Mesenchymal stem cell (in vitro differentiated cells and primary cell): ENCODE data around the gene HABP4.
"Not testable (repeated sequence)": the region's sequence is repeated elsewhere in the genome, so short reads cannot be mapped to it uniquely, and the experiment has no call there.

Experiments used
- DNase-seq: peaks from one replicate; pipeline ENCODE4 v3.0.0-alpha.2; 2013
- H2AFZ ChIP-seq: one replicate; pipeline ENCODE4 v1.6.1; 2013; ENCODE audit warnings: low read depth, mild to moderate bottlenecking, control low read depth, inconsistent platforms, low read length, moderate library complexity
- H2AK5ac ChIP-seq: 2 replicates; pipeline ENCODE4 v1.6.1; 2013; ENCODE audit warnings: low read length, moderate library complexity, mild to moderate bottlenecking, inconsistent platforms; ENCODE audit not compliant: severe bottlenecking
- H2BK120ac ChIP-seq: one replicate; pipeline ENCODE4 v1.6.1; 2013; ENCODE audit warnings: low read depth, mild to moderate bottlenecking, inconsistent platforms, low read length, moderate library complexity
- H2BK12ac ChIP-seq, 2 experiments: one replicate each; pipeline ENCODE4 v1.6.1; 2013; ENCODE audit warnings: inconsistent platforms in 2 of 2, low read length in 2 of 2, mild to moderate bottlenecking in 2 of 2, moderate library complexity in 2 of 2, control low read depth in 1 of 2
- H2BK15ac ChIP-seq: one replicate; pipeline ENCODE4 v1.6.1; 2013; ENCODE audit warnings: mild to moderate bottlenecking, low read depth, inconsistent platforms; ENCODE audit not compliant: poor library complexity, severe bottlenecking
- H2BK5ac ChIP-seq: 2 replicates; pipeline ENCODE4 v1.6.1; 2013; ENCODE audit warnings: low read depth, mild to moderate bottlenecking, low read length, control low read depth, inconsistent platforms; ENCODE audit not compliant: poor library complexity, severe bottlenecking
- H3K14ac ChIP-seq, 2 experiments: one replicate each; pipeline ENCODE4 v1.6.1; 2013; ENCODE audit warnings: inconsistent platforms in 2 of 2, low read length in 2 of 2, control low read depth in 1 of 2, mild to moderate bottlenecking in 1 of 2, moderate library complexity in 1 of 2
- H3K18ac ChIP-seq, 2 experiments: one replicate each; pipeline ENCODE4 v1.6.1; 2013; ENCODE audit warnings: inconsistent platforms in 2 of 2, low read length in 2 of 2, control low read depth in 1 of 2, low read depth in 1 of 2, mild to moderate bottlenecking in 1 of 2
- H3K23ac ChIP-seq, 2 experiments: one replicate each; pipeline ENCODE4 v1.6.1; 2013; ENCODE audit warnings: inconsistent platforms in 2 of 2, low read length in 2 of 2, mild to moderate bottlenecking in 2 of 2, moderate library complexity in 2 of 2, control low read depth in 1 of 2
- H3K27ac ChIP-seq: 2 replicates; pipeline ENCODE4 v1.5.1; 2013; ENCODE audit warnings: mild to moderate bottlenecking, moderate library complexity, low read length, control low read depth, inconsistent platforms; ENCODE audit not compliant: poor library complexity, severe bottlenecking
- H3K27me3 ChIP-seq, 2 experiments: 2 replicates each; pipeline versions ENCODE4 v1.6.1 to v1.7.0; 2013; ENCODE audit warnings: low read length in 2 of 2, mild to moderate bottlenecking in 2 of 2, moderate library complexity in 2 of 2, control low read depth in 1 of 2, inconsistent platforms in 1 of 2; ENCODE audit not compliant: control insufficient read depth in 1 of 2, insufficient read depth in 1 of 2
- H3K36me3 ChIP-seq, 2 experiments: 2 replicates each; pipeline versions ENCODE4 v1.6.1 to v1.7.0; 2013; ENCODE audit warnings: low read length in 2 of 2, control low read depth in 1 of 2, inconsistent platforms in 1 of 2, low read depth in 1 of 2, mild to moderate bottlenecking in 1 of 2; ENCODE audit not compliant: insufficient read depth in 2 of 2, control insufficient read depth in 1 of 2
- H3K4ac ChIP-seq, 2 experiments: one replicate each; pipeline ENCODE4 v1.6.1; 2013; ENCODE audit warnings: inconsistent platforms in 2 of 2, low read length in 2 of 2, mild to moderate bottlenecking in 2 of 2, moderate library complexity in 2 of 2, control low read depth in 1 of 2, low read depth in 1 of 2
- H3K4me1 ChIP-seq: 2 replicates; pipeline ENCODE4 v1.6.1; 2013; ENCODE audit warnings: low read depth, low read length, control low read depth; ENCODE audit not compliant: control insufficient read depth, insufficient read depth
- H3K4me2 ChIP-seq: 2 replicates; pipeline ENCODE4 v1.6.1; 2013; ENCODE audit warnings: low read length, mild to moderate bottlenecking, inconsistent platforms; ENCODE audit not compliant: poor library complexity, severe bottlenecking
- H3K4me3 ChIP-seq, 2 experiments: 2 replicates each; pipeline versions ENCODE4 v1.5.1 to v1.7.0; 2013; ENCODE audit warnings: low read length in 2 of 2, mild to moderate bottlenecking in 2 of 2, control low read depth in 1 of 2, low read depth in 1 of 2; ENCODE audit not compliant: insufficient read depth in 1 of 2
- H3K79me1 ChIP-seq: replicated peaks from 2 replicates; pipeline ENCODE4 v1.6.1; 2013; ENCODE audit warnings: mild to moderate bottlenecking, control low read depth, low read length, inconsistent platforms; ENCODE audit not compliant: poor library complexity, severe bottlenecking
- H3K9ac ChIP-seq: 2 replicates; pipeline ENCODE4 v1.7.0; 2013; ENCODE audit warnings: mild to moderate bottlenecking, low read length, moderate library complexity
- H3K9me3 ChIP-seq: 2 replicates; pipeline ENCODE4 v1.7.0; 2013; ENCODE audit warnings: mild to moderate bottlenecking, low read length; ENCODE audit not compliant: control insufficient read depth
- H4K8ac ChIP-seq: one replicate; pipeline ENCODE4 v1.6.1; 2013; ENCODE audit warnings: inconsistent platforms, mild to moderate bottlenecking, low read length, moderate library complexity
- H4K91ac ChIP-seq: one replicate; pipeline ENCODE4 v1.6.1; 2013; ENCODE audit warnings: mild to moderate bottlenecking, low read length, inconsistent platforms
- WGBS: methylation state at CpG from one replicate; pipeline ENCODE4 v1.1.7; 2013; ENCODE audit warnings: mixed read lengths; 5-methylcytosine and 5-hydroxymethylcytosine counted together

The HABP4 gene

DNA sequence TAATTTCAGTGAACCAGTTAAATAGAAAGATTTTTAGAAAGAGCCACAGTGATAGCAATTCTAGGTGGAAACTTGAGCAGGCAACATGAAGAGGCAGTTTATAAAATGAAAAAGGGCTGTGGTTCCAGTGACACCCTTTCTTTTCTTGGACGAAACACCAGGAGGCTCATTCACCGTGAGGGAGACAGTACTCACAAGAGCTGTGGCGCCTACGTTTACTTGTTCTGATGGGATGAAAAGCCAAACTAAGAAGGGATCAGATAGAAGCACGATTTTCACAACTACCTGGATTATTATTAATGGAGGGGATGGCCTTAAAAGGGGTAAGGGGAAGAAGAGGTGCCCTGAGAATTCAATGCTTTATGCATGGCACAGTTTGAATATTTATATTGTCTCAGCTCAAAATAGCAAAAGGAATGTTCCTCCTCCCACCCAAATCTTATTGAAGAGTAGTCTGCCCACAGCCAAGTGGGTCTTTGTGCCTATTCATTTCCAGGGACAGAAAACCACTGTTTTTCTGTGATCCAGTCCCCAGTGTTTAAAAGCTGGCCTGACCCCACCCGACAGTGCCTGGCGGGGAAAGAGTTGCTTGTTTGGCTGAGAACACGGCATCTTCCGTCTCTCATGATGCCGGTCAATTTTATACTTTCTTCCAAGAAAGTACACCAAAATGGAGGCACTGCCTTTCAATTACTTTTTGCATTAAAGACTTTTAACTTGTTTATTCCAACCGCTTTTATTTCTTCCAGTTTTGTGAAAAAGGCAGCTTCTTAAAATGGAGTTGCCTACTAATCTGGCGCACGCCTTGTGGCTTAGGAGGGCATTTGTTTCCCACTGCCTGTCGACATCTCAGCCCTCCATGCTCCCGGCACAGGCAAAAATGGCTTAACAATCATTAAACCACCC is 51.9 kb downstream of the HABP4 start:
- no peak overlapping the region for H2BK5ac ChIP-seq

DNA sequence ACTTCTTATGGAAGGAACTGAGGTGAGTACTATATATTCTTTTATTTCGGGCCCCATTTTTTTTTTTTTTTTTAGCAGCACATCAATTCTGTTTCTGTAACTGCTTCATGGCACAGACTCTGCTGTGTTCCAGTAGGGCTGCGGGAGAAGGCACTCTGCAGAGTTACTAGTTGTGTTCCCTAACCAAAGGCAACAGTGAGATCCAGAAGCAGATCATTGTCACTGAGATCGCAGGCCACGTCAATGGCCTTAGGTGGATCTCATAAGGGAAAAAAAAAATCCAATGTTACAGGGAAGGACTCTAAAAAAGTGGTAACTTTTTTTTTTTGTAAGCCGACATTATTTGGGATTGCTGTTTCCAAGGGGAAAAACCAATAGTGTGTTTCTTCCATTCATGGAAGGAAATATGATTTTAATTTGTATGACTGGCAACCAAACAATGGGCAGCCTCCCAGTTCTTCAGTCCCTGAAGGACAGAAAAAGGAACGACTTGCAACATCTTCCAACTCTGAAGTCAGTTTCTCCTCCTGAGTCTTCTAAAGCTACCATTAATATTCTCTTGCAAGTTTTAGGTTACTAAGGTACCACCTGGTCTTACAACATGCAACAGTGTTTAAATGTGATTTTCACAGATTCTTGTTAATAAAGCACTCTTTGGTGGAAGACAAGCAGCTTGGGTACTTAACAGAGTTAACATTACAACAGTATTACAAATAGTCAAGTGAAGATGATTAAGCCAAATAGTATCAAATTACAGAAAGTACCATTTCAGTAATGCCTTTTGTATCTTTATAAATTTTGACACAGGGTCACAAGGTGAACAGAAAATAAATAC is 52.8 kb downstream of the HABP4 start:
- DNase-seq, result no peak
- WGBS, result 95% methylated on average over 6 of the region's 6 CpGs

More for the DNA sequence above, 51.9 kb downstream of the HABP4 start:
- Histone ChIP-seq H4K91ac (no peak overlapping the region), H3K27ac (no peak overlapping the region), H3K4me2 (no peak overlapping the region), H3K4ac (no peak overlapping the region), H3K9me3 (no peaks in the 10 kb centered on the region), H3K4me1 (peaks cover 3% of the 10 kb centered on the region), H3K36me3 (peaks cover 23 to 39% of the 10 kb centered on the region in 2 experiments), H2BK120ac (no peak overlapping the region), H2BK15ac (no peak overlapping the region), H3K79me1 (peaks cover 10% of the 10 kb centered on the region), H3K23ac (no peak overlapping the region), H3K27me3 (no peaks in the 10 kb centered on the region), H2BK12ac (no peak overlapping the region), H4K8ac (no peak overlapping the region), H3K18ac (no peak overlapping the region), H3K14ac (no peak overlapping the region), H3K9ac (peak overlapping the region; percentile 90), H2AFZ (no peak overlapping the region), H2AK5ac (no peak overlapping the region), H3K4me3 (peak overlapping the region in 1 of 2 experiments; percentile 38)
- WGBS, result 97% methylated on average over 13 of the region's 15 CpGs
- no peak for DNase-seq

DNA sequence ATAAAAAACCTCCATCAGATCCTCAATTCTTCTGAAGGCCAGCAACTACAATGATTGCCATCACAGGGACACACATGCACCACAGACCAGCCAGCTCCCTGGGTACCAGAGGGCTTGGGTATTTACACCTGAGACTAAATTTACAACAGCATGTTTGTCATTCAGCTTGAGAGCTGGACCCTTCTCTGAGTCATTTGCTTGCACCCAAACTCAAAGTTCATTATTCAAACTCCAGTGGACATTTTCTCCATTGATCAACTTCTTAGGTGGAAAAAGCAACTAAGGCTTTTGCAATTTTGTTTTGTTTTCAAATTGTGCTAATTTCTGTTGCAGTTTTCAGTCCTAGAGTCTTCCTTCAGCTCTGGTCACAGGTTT is 53.4 kb downstream of the HABP4 start:
- H3K4ac ChIP-seq, H2AFZ ChIP-seq, H3K4me2 ChIP-seq, H2BK15ac ChIP-seq, H3K4me1 ChIP-seq, H2BK12ac ChIP-seq, H3K14ac ChIP-seq, H3K23ac ChIP-seq, H3K27me3 ChIP-seq, H2AK5ac ChIP-seq, H3K9me3 ChIP-seq, H4K8ac ChIP-seq, H2BK5ac ChIP-seq, H4K91ac ChIP-seq, H3K18ac ChIP-seq, H3K79me1 ChIP-seq, DNase-seq, H2BK120ac ChIP-seq, H3K27ac ChIP-seq: not testable (repeated sequence)
- H3K9ac ChIP-seq, result peak overlapping the region; percentile 90
- H3K4me3 ChIP-seq, result peak overlapping the region in 1 of 2 experiments; percentile 29
- peaks cover 20 to 37% of the 10 kb centered on the region in 2 experiments for H3K36me3 ChIP-seq

More for the DNA sequence above, 52.8 kb downstream of the HABP4 start:
- H3K4me2 ChIP-seq, result no peak overlapping the region
- peak overlapping the region; percentile 90 for H3K9ac ChIP-seq
- H4K91ac ChIP-seq, result no peak overlapping the region
- no peak overlapping the region for H2BK12ac ChIP-seq
- H3K4me3 ChIP-seq, result peak overlapping the region in 1 of 2 experiments; percentile 38
- no peak overlapping the region for H3K27ac ChIP-seq
- no peak overlapping the region for H4K8ac ChIP-seq
- H2BK120ac ChIP-seq, result no peak overlapping the region
- peaks cover 10% of the 10 kb centered on the region for H3K79me1 ChIP-seq
- H3K18ac ChIP-seq, result no peak overlapping the region
- no peak overlapping the region for H2AFZ ChIP-seq
- no peaks in the 10 kb centered on the region for H3K9me3 ChIP-seq
- no peak overlapping the region for H3K4ac ChIP-seq
- H3K14ac ChIP-seq, result no peak overlapping the region
- peaks cover 20 to 39% of the 10 kb centered on the region in 2 experiments for H3K36me3 ChIP-seq
- no peak overlapping the region for H2BK15ac ChIP-seq
- no peak overlapping the region for H2BK5ac ChIP-seq
- no peak overlapping the region for H3K23ac ChIP-seq
- no peaks in the 10 kb centered on the region for H3K27me3 ChIP-seq
- H2AK5ac ChIP-seq, result no peak overlapping the region
- H3K4me1 ChIP-seq, result peaks cover 3% of the 10 kb centered on the region

DNA sequence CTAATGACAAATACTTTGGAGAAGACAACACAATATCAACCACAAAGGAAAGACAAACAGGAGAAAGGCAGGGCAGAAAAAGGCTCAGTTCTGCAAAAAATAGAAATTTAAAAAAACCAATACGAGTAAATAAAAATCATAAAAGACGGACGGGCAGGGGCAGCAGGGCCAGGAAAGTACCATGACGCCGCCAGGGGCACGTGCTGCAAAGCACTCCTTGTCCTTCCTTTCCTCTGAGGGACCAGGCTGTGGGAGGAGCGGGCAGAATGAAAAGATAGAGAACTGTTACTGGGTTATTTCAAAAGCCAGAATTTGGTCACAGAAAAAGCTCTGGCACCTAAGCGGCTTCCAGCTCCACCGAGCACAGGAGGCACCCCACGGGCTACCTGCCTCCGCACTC is 53.9 kb downstream of the HABP4 start:
- Histone ChIP-seq H2AFZ (no peak overlapping the region), H3K4ac (no peak overlapping the region), H4K8ac (no peak overlapping the region), H2BK12ac (no peak overlapping the region), H3K9me3 (no peaks in the 10 kb centered on the region), H3K4me2 (no peak overlapping the region), H3K4me3 (no peak overlapping the region), H3K36me3 (peaks cover 25 to 39% of the 10 kb centered on the region in 2 experiments), H3K18ac (no peak overlapping the region), H4K91ac (no peak overlapping the region), H3K4me1 (no peaks in the 10 kb centered on the region), H3K27ac (no peak overlapping the region), H3K9ac (peak overlapping the region; percentile 90), H3K27me3 (no peaks in the 10 kb centered on the region), H3K23ac (no peak overlapping the region), H2BK5ac (no peak overlapping the region), H2BK15ac (no peak overlapping the region), H3K79me1 (peaks cover 8% of the 10 kb centered on the region), H2BK120ac (no peak overlapping the region), H3K14ac (no peak overlapping the region), H2AK5ac (no peak overlapping the region)
- WGBS, result 94% methylated on average over 10 of the region's 11 CpGs
- no peak for DNase-seq
